Thoracic aorta (tissue), 2 donors: ENCODE measurements around the gene PTPN23. TPM values are rescaled to one million over a fixed set of nuclear protein-coding genes. Genes with fewer than 3 reads are reported as not detected.
"Not testable (repeated sequence)": the region's sequence is repeated elsewhere in the genome, so short reads cannot be mapped to it uniquely, and the experiment has no call there.

Experiments used
- ATAC-seq: fragments of 150-250 bp; one replicate; pipeline ENCODE4 v1.8.0; 2017; ENCODE audit warnings: low read depth; ENCODE audit not compliant: insufficient number of reproducible peaks, low FRiP score
- DNase-seq: peaks from one replicate; pipeline ENCODE4 v3.0.0-alpha.2; 2020; ENCODE audit warnings: low spot score
- H3K27ac ChIP-seq, 2 donors: fragments of 200-600 bp; sonication (generic); 1 replicate in 1 of 2; 2 replicates in 1 of 2; pipeline ENCODE4 v1.5.1; 2016; ENCODE audit warnings: mild to moderate bottlenecking in 2 of 2, moderate library complexity in 2 of 2
- H3K27me3 ChIP-seq: fragments of 200-600 bp; sonication (generic); replicated peaks from 2 replicates; pipeline ENCODE4 v1.6.0; 2016; ENCODE audit warnings: mild to moderate bottlenecking; ENCODE audit not compliant: insufficient read depth
- H3K36me3 ChIP-seq: fragments of 200-600 bp; sonication (generic); one replicate; pipeline ENCODE4 v1.5.1; 2016
- H3K4me1 ChIP-seq, 2 donors: fragments of 200-600 bp; sonication (generic); 1 replicate in 1 of 2; 2 replicates in 1 of 2; pipeline versions ENCODE4 v1.5.1 to v1.6.0; 2016; ENCODE audit warnings: low read depth in 2 of 2, mild to moderate bottlenecking in 1 of 2; ENCODE audit not compliant: control insufficient read depth in 1 of 2
- H3K4me3 ChIP-seq: fragments of 200-600 bp; sonication (generic); 2 replicates; pipeline ENCODE4 v1.5.1; 2016; ENCODE audit warnings: mild to moderate bottlenecking
- H3K9me3 ChIP-seq: fragments of 200-600 bp; sonication (generic); 2 replicates; pipeline ENCODE4 v1.5.1; 2016
- CTCF ChIP-seq: fragments of 200-600 bp; sonication (generic); IDR thresholded peaks from one replicate; pipeline ENCODE4 v1.5.1; 2019; ENCODE audit warnings: antibody characterized with exemption
- total RNA-seq, 2 donors: library from RNA; depleted of rRNA; stranded (reverse); fragments of >200 nt; gene quantifications; one replicate each; pipeline versions ENCODE4 v1.1.0 to v1.2.3, GENCODE V29; 2016

PTPN23 gene
- total RNA-seq, 2 donors from 2014 or later = 32.2 to 50.4 TPM

- H3K36me3 ChIP-seq = peaks cover 8% of the 10 kb centered on the region
- DNase-seq (no peak), ATAC-seq (no peak)
- H3K4me3 ChIP-seq = no peak overlapping the region
- no peak for TF ChIP-seq CTCF
- H3K27me3 ChIP-seq = no peaks in the 10 kb centered on the region
- H3K27ac ChIP-seq = peak overlapping the region; percentile 74 to 76
- H3K9me3 ChIP-seq = no peaks in the 10 kb centered on the region
- H3K4me1 ChIP-seq = peaks cover 3 to 26% of the 10 kb centered on the region in 2 donors
Observed at GRCh38 chr3:47444103-47444502, 63.3 kb downstream of the PTPN23 start.

GRCh38 chr3:47452453-47453215, 71.8 kb downstream of the PTPN23 start:
- H3K27ac ChIP-seq = no peak overlapping the region
- DNase-seq (no peak), ATAC-seq (no peak)
- no peak for TF ChIP-seq CTCF
- no peaks in the 10 kb centered on the region for H3K9me3 ChIP-seq
- no peaks in the 10 kb centered on the region for H3K27me3 ChIP-seq
- H3K36me3 ChIP-seq = no peaks in the 10 kb centered on the region
- H3K4me3 ChIP-seq = no peak overlapping the region
- H3K4me1 ChIP-seq = peaks cover 0 to 7% of the 10 kb centered on the region in 2 donors

- Histone ChIP-seq H3K9me3 (no peaks in the 10 kb centered on the region), H3K4me1 (peaks cover 0 to 7% of the 10 kb centered on the region in 2 donors), H3K27ac (no peak overlapping the region), H3K4me3 (no peak overlapping the region), H3K27me3 (no peaks in the 10 kb centered on the region), H3K36me3 (no peaks in the 10 kb centered on the region)
- TF ChIP-seq CTCF = no peak
- no peak for ATAC-seq
- no peak for DNase-seq
Observed at GRCh38 chr3:47455806-47456452, 75.1 kb downstream of the PTPN23 start.

- peaks cover 0 to 7% of the 10 kb centered on the region in 2 donors for H3K4me1 ChIP-seq
- no peak overlapping the region for H3K4me3 ChIP-seq
- no peak for ATAC-seq
- no peaks in the 10 kb centered on the region for H3K9me3 ChIP-seq
- H3K27ac ChIP-seq = no peak overlapping the region
- no peak for TF ChIP-seq CTCF
- no peak for DNase-seq
- no peaks in the 10 kb centered on the region for H3K36me3 ChIP-seq
- no peaks in the 10 kb centered on the region for H3K27me3 ChIP-seq
Observed at GRCh38 chr3:47456984-47457383, 76.2 kb downstream of the PTPN23 start.

DNA sequence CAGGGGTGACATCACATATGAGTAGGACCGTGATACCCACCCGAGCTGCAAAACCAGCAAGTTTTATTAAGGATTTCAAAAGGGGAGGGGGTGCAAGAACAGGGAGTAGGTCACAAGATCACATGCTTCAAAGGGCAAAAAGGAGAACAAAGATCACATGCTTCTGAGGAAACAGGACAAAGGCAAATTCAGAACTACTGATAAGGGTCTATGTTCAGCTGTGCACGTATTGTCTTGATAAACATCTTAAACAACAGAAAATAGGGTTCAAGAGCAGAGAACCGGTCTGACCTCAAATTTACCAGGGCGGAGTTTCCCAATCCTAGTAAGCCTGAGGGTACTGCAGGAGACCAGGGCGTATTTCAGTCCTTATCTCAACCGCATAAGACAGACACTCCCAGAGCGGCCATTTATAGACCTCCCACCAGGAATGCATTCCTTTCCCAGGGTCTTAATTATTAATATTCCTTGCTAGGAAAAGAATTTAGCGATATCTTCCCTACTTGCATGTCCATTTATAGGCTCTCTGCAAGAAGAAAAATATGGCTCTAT, 78.8 kb downstream of the PTPN23 start:
- H3K36me3 ChIP-seq, ATAC-seq, H3K9me3 ChIP-seq, DNase-seq, H3K27ac ChIP-seq, H3K4me3 ChIP-seq, H3K27me3 ChIP-seq, H3K4me1 ChIP-seq: not testable (repeated sequence)

Other genes starting within 250 kb of the PTPN23 start
- 10 to 100 TPM; 44.3 to 78.9 TPM for gene SETD2, start 216.9 kb upstream of the PTPN23 start, total RNA-seq
- 1 to 10 TPM in 1 of 2 donors, under 1 TPM in 1; 0.68 to 5.6 TPM for gene KIF9, start 98.2 kb upstream of the PTPN23 start, total RNA-seq
- gene KLHL18, start 98.1 kb upstream of the PTPN23 start, total RNA-seq = 10 to 100 TPM; 18.4 to 30.9 TPM
- gene SCAP, start 94.9 kb downstream of the PTPN23 start, total RNA-seq = 100 to 1,000 TPM in 1 of 2 donors, 10 to 100 TPM in 1; 80.0 to 106 TPM
- 10 to 100 TPM; 16.5 to 28.7 TPM for gene ELP6, start 132.7 kb downstream of the PTPN23 start, total RNA-seq
- under 1 TPM; 0.14 to 0.92 TPM for gene CSPG5, start 197.8 kb downstream of the PTPN23 start, total RNA-seq